Stimulated activated CD8-positive, alpha-beta memory T cell treated with anti-CD3 and anti-CD28 coated beads, Interleukin-15, amount 100 ng/mL, for 4 hours (primary cell): ENCODE data around the gene INCA1.

Experiments used
- DNase-seq, 2 donors: peaks; one replicate each; pipeline ENCODE4 v3.0.0-alpha.2; 2020; ENCODE audit warnings: low read depth in 2 of 2

Gene INCA1

DNA sequence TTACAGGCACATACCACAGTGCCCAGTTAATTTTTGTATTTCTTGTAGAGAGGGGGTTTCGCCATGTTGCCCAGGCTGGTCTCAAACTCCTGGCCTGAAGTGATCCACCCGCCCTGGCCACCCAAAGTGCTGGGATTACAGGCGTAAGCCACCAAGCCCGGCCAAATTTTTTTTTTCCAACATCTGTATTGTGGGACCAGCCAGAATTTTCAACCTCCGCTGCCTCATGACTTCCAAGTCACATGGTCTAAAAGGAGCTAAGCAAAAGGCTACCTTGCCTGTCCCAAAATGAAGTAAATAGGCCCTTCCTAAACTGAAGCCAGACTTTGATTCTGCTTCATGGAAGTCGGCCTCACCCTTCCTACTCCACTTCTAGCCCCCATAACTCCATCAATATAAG is 25.5 kb downstream of the INCA1 start:
- DNase-seq: no peak

DNA sequence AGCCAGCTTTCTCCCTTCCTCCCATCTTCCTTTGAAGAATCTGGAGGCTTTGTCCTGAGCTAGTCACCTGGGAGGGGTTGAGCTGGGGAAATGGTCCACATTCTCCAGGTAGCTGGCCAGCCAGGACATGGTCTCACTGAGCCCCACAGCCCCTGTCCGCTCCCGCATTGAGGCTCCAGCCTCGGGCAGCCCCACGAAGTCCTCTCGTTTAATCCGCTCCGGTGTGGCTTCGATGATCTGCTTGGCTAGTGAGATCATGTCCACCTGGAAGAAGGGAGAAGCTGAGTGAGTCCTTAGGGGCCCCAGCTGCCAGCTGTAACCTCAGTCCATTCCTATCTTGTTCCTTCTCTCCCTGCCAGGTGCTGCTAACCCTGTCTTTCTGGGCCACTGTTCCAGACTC is 27.0 kb downstream of the INCA1 start:
- DNase-seq: no peak

DNA sequence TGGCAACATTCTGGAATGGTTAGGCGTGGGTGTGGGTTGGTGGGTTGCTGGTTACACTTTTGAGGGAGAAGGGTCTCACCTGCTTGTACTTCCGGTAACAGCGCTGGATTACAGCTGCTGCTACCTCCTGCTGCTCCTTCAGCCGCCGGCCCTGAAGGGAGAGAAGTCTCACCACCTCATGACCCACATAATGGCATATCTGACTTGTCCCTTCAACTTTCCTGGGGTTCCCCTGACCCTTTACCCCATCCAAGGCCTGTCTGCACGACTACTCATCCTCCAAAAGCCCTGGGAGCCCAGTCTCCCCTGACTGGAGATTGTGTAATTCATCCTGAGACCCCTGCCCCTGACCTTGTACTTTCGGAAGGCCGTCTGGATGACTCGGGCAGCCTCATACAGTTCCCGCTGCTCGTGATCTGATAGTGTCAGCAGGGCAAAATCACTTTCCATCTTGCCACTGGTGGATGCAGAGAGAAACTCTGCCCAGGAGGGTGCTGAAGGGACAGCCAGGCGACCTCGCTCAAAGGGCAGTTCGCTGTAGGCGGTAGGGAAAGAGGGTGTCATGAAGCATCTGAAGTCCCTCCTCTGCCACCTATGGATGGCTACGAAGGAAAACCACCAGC is 27.7 kb downstream of the INCA1 start:
- DNase-seq: no peak

DNA sequence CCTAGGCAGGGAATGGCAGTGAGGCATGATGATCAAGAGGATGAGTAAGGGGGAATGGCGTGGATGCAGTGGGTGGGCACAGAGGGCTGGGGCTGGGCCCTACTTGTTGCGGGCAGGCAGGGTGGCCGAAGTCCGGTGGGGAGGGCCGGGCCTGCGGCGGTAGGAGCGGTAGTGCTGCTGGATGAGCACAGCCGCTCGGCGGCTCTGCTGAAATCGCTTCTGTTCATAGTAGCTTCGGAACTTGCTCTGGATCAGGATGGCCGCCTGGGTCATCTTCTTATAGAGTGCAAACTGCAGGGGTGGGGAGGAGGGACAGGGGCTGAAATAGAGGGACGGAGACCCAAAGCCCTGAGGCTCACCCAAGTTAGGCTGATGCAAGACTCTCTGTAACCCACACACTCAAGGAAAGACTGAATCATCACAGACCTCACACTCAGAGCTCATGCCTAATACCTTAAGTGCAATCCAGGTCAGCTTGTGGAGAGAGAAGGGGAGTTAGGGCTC is 28.2 kb downstream of the INCA1 start:
- no peak for DNase-seq

DNA sequence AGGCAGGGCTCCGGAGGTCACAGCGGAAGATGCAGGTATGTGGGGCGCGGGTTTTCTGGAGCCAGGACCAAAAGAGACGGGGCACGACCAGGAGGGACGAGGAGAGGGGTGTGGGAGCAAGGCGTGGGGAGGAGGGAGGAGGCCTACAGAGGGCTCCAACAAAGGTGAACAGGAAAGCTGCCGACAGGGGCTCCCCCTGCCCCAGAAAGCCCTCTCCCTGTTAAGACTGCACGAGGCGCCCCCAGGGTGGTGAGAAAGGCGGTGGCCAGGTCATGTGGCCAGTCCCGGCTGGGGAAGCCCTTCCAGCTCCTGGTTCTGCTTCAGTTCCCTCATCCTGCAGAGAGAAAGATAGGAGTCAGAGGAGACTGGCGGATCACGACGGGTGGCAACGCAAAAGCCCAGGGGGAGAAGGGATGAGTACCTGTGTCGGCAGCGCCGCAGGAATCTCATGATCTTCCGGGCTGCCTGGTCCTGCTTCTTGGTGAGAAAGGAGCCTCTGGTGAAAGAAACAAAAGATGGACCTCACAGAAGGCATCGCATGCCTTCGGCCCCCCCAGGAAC is 28.8 kb downstream of the INCA1 start:
- no peak for DNase-seq

GRCh38 chr17:4967539-4968485 is 29.5 kb downstream of the INCA1 start, which contains the start of gene SPAG7:
TSS of gene SPAG7 (minus strand) at chr17:4967817. CDS start at chr17:4967804, 13 bp downstream.
- peak; percentile 82 to 87 for DNase-seq

DNA sequence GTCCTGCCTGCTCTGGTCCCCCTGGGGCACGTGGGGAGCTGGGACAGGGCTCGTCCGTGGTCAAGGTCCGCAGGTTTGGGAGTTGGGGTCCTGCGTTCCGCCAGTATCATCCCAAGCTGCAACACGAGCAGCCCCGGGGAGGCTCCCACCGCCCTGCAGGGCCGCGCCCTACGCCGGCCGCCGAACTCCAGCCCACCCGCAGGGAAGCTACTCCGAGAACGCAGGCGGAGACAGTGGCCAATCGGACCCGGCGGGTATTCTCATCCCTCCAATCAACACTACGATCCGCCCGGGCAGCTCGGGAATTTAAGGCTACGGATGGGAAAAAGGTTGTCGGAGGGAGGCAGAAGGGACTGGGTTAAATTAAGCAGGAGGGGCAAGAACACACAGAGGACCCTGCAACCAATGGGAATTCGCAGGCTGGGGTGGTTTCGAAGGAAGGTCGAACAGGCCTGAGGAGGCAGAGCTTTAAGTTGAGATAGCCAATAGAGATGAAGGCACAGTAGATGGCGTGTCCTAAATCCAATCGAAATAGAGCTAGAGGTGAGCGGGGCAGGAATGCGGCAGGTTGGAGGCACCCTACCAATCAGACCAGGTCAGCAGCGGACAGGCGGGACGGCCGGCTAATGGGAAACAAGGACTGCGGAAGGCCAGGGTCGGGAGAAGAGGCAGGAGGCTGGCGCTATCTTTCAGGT is 30.3 kb downstream of the INCA1 start:
- peak; percentile 87 to 92 for DNase-seq

- DNase-seq: no peak
Measured at GRCh38 chr17:4965311-4965986, 31.9 kb downstream of the INCA1 start.

DNA sequence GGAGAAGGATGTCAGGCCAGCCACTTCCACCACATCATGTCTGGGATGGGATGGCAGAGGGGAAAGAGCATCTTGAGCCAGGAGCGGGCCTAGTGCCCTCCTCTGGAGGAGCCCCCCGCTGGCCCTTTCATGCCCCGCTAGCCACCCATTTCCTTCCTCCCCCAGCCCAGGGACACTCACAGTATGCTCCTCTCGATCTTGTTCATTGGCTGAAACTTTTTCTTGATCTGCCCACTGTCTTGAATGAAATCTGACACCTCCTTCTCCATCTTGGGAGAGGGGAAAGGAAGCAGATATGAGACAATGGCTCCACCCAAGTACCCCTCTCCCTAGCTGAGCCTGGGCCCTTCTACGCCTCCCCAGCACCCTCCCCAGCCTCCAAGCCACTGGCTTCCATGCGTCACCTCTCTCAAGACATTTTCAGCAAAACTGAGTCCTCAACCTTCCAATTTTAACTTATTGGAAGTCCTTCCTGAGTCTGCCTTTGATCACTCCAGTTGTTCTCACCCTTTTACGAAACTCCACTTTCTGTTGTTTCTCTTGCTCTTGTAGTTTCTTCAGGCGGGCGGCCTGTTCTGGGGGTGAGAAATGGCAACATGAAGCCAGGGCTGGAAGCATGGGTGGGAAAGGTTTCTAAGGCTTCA is 36.9 kb downstream of the INCA1 start:
- no peak for DNase-seq

DNA sequence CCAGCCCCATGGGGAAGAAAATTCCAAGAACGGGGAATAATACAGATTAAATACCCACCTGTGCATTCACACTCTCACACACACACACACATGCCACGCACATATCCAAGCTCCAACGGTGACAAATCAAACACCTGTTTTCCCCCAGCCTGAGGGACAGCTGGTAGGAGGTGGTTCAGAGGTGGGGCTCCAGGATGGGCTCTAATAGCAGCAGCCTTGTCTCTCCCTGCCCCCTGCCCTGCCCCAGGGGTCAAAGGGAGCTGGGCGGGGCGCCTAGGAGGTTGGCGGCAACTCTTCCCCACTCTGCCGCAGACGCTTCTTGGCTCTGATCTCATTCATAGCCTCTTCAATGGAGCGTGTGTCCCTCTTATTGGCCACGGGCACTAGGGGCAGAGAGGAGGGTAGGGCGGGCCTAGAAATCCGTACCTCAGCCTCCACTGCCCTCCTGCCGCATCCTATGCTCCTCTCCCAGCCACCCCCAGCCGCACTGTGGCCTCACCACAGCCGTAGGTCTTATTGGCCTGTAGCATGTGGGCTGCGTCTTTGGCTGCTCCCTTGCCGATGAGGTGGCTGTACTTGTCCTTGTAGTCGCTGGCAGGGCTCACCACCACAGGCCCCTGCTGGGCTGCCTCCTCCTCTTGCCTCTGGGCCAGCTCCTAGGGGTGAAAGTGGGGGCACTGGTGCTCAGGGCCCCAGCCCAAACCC is 37.9 kb downstream of the INCA1 start:
- DNase-seq: no peak

GRCh38 chr17:4958102-4958501 is 39.2 kb downstream of the INCA1 start:
- DNase-seq: no peak

DNA sequence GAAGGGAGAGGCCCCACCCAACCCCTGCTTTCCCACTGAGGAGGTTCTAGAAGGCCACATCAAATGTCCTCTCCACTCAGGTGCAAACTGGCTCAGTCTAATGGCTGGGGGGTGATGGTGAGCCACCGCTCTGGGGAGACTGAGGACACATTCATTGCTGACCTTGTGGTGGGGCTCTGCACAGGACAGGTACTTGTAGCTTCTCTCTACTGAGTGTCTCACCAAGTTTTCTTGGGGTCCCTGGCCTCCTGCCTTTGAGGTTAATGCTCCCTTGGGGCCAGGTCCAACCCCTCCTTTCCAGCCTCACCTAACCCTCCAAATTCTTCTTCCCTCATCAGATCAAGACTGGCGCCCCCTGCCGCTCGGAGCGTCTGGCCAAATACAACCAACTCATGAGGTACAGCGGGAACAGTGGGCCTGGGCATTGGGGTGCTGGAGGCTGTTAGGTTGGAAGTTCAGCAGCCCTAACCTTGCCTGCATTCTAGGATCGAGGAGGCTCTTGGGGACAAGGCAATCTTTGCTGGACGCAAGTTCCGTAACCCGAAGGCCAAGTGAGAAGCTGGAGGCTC is 40.7 kb downstream of the INCA1 start:
- DNase-seq: no peak

DNA sequence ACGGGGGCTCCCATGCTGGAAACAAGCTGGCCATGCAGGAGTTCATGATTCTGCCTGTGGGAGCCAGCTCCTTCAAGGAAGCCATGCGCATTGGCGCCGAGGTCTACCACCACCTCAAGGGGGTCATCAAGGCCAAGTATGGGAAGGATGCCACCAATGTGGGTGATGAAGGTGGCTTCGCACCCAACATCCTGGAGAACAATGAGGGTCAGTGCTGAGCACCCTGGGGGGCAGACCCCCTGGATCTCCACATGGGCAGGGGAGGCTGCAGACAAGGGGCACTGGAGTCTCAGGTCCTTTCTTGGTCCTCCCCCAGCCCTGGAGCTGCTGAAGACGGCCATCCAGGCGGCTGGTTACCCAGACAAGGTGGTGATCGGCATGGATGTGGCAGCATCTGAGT is 42.2 kb downstream of the INCA1 start:
- DNase-seq: no peak

DNA sequence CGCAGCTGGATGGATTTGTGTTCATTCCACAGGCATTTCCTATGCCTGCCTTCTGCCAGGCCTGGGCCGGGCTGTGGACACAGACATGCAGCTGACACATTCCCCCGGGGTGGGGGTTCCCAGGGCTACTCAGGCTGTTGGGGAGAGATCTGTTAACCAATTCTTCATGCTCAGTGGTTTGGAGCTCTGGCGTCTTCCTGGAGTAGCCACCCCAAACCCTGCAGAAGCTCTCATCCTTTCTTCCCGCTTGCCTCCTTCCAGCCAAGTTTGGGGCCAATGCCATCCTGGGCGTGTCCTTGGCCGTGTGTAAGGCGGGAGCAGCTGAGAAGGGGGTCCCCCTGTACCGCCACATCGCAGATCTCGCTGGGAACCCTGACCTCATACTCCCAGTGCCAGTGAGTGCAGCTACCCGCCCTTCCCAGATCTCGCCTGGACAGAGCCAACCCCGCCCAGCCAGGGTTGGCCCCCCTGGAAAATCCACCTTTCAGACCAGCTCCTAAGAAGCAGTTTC is 43.8 kb downstream of the INCA1 start:
- DNase-seq: no peak

GRCh38 chr17:4951486-4951885 is 45.8 kb downstream of the INCA1 start:
- no peak for DNase-seq

DNA sequence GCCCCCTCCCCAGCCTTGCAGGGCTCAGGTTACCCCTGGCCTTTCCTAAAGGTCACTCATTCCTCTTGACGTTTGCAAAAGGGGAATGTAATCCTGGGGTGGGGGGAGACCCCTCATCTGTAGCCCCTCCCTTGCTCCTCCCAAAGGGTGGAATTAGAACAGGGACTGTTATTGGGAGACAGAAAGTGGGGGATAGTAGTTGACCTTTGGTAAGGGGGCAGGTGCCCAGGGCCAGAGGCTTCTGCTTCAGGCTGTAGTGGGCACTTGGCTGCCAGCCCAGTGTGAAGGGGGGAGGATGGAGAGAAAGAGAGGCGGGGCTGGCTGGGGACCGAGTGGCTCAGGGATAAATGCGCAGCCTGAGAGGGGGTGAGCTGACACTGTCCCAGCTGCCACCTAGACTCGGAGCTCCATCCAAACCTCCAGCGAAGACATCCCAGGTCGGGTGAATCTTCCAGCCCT is 46.5 kb downstream of the INCA1 start, which contains the start of gene ENO3:
Gene ENO3, plus strand, starts transcription at position 374 of the 459 bp plus-strand sequence. CDS start 711 bp downstream, outside the sequence.
- DNase-seq: no peak

DNA sequence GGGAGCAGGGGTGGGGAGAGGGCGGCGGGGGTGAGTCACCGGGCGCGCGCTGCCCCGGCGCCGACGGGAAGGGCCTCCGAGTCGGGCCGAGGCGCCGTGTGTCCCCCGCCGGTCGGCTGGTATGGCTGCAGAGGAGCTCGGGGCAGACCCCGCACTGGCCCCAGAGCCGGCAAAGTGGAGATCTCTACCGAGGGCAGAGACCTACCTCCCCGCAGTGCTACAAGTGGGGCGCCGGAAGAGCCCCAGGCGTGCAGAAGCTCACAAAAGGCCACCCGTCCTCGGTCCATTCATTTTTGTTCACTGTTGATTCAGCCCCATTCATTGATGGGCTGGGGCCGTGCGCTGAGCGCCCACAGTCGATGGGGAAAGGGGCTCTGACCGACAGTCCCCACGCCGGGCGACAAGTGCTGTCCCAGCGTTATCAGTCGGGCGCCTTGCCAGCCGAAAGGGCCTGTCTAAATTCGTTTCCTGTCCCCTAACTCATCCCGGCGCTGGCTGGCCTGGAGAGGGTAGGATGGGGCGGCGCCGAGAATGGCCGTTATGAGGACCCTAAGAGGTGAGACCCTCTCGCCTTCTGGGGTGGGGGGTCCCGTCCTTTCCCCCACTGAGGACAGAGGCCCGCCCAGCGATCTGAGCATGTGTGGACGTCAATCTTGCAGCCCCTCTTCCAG is 47.1 kb downstream of the INCA1 start:
- DNase-seq: no peak

DNA sequence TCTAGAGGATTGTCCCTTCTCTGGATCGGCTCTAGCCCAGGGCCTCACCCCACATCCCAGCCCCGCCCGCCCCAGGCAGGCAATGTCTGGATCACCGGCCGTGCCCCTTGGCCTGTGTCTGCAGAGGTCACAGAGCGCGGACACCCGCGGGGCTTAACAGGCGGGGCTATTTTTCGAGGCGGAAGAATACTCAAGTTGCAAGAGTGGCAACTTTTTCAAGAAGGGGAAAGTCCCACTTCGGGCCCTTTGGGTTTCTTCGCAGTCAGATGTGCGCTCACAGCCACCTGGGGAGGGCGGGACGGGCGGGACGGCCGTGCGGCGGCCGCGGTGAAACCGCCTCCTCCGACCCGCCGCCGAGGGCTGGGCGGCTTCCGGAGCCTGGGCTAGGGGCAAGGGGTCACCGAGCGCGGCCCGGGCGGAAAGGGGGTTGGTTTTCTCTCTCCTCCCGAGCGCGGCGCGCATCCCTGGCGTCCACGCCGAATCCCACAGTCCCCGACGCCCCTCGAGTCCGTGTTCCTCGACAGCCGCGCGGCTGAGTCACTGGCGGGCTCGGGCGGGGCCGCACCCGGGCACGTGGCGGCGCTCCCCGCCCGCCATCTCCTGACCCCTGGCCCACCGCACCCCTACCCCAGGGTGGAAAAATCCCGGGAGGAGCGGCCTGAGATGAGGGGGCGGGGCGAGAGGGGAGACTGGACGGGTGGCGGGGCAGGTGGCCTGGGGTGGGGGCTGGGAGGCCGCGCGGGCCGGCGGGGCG is 47.8 kb downstream of the INCA1 start:
- peak; percentile 64 to 67 for DNase-seq
